ENCODE measurements around the gene FAM162A. TPM values are rescaled to one million over a fixed set of nuclear protein-coding genes. Genes with fewer than 3 reads are reported as not detected.

Gene FAM162A
- total RNA-seq, 1 experiment from 2014 or later, result 83.9 TPM

- H3K27ac Mint-ChIP-seq, result peak overlapping the region; percentile 28; the same call in 1 of the 2 replicates
- H3K4me1 Mint-ChIP-seq, result no peaks in the 10 kb centered on the region
- ChIA-PET POLR2A (no interaction called here), CTCF (interaction anchor here (0.9 to 1.8 kb wide), 5 partner anchors 11 to 223 kb away, joined by 3 to 4 read pairs (median 4); partner anchors contain the start of genes FAM162A and PARP14)
- H3K27me3 Mint-ChIP-seq (ENCODE audit: low read depth), result no peaks in the 10 kb centered on the region
- TF ChIP-seq ESRRA (CRISPR knock-in tag; IDR thresholded peaks at IDR 0.05; ENCODE audit: borderline replicate concordance), result no peak
- TF ChIP-seq AFF4 (CRISPR knock-in tag; IDR thresholded peaks at IDR 0.05; ENCODE audit: borderline replicate concordance), result no peak
- no peak for TF ChIP-seq GRHL2 (CRISPR knock-in tag; IDR thresholded peaks at IDR 0.05; ENCODE audit: insufficient replicate concordance, severe bottlenecking)
- no peak for TF ChIP-seq E2F4 (CRISPR knock-in tag; IDR thresholded peaks at IDR 0.05; ENCODE audit: borderline replicate concordance, low read depth)
- H3K9me3 Mint-ChIP-seq, result no peaks in the 10 kb centered on the region
- ATAC-seq (no peak), DNase-seq (ENCODE audit: low spot score) (no peak)
- H3K36me3 Mint-ChIP-seq, result peaks cover 41% of the 10 kb centered on the region
- no peak overlapping the region for H3K4me3 Mint-ChIP-seq
Measured at GRCh38 chr3:122457706-122458105, 73.7 kb downstream of the FAM162A start.

- peak; percentile 47 for ATAC-seq
- peaks cover 43% of the 10 kb centered on the region for H3K36me3 Mint-ChIP-seq
- ChIA-PET CTCF (interaction anchor here (1.0 to 1.3 kb wide), 3 partner anchors 75 to 222 kb away, joined by 4 read pairs; partner anchors contain the start of genes FAM162A and PARP14), POLR2A (no interaction called here)
- no peak overlapping the region for H3K4me3 Mint-ChIP-seq
- no peak for DNase-seq (ENCODE audit: low spot score)
- no peaks in the 10 kb centered on the region for H3K4me1 Mint-ChIP-seq
- H3K27me3 Mint-ChIP-seq (ENCODE audit: low read depth), result no peaks in the 10 kb centered on the region
- H3K27ac Mint-ChIP-seq, result peak overlapping the region; percentile 79
- H3K9me3 Mint-ChIP-seq, result no peaks in the 10 kb centered on the region
- no peak for TF ChIP-seq RORB (CRISPR knock-in tag; IDR thresholded peaks at IDR 0.05)
- TF ChIP-seq FOXP4 (CRISPR knock-in tag; IDR thresholded peaks at IDR 0.05), result no peak
- TF ChIP-seq OVOL2 (CRISPR knock-in tag; IDR thresholded peaks at IDR 0.05; ENCODE audit: borderline replicate concordance), result no peak
- TF ChIP-seq GABPB1 (CRISPR knock-in tag; IDR thresholded peaks at IDR 0.05), result no peak
- TF ChIP-seq ATF3 (CRISPR knock-in tag; conservative IDR thresholded peaks at IDR 0.05), result no peak
- TF ChIP-seq ZNF281 (CRISPR knock-in tag; IDR thresholded peaks at IDR 0.05), result no peak
- TF ChIP-seq E2F1 (CRISPR knock-in tag; IDR thresholded peaks at IDR 0.05), result no peak
- TF ChIP-seq ESRRA (CRISPR knock-in tag; IDR thresholded peaks at IDR 0.05; ENCODE audit: borderline replicate concordance), result no peak
- TF ChIP-seq CDX4 (CRISPR knock-in tag; IDR thresholded peaks at IDR 0.05; ENCODE audit: borderline replicate concordance), result no peak
- no peak for TF ChIP-seq HMGXB4 (CRISPR knock-in tag; IDR thresholded peaks at IDR 0.05)
- TF ChIP-seq SOX15 (CRISPR knock-in tag; IDR thresholded peaks at IDR 0.05), result no peak
- no peak for TF ChIP-seq ERG (CRISPR knock-in tag; IDR thresholded peaks at IDR 0.05)
- no peak for TF ChIP-seq ZNF423 (CRISPR knock-in tag; IDR thresholded peaks at IDR 0.05)
- TF ChIP-seq E2F4 (CRISPR knock-in tag; IDR thresholded peaks at IDR 0.05; ENCODE audit: borderline replicate concordance, low read depth), result no peak
Measured at GRCh38 chr3:122458992-122459391, 75.0 kb downstream of the FAM162A start.

Measured in WTC11 (cell line).